ENCODE measurements around the gene NAA35.

DNA sequence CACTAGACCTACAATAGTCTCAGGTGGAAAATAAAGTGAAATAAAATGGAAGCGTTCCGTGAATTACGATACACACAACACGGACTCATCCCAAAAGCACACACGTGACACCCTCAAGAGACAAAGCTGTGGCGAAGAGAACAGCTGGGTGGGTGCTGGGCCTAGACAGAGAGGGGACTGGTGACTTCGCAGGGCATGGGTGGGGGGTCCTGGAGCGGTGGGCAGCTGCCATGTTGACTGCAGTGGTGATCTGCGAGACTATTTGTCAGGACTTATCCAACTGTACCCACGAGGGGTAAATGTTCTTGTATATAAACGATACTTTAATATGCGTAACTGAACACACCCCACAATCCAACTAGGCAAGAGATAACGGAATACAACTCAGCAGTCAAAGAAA, 106.4 kb downstream of the NAA35 start:
- TF ChIP-seq, protein P1, sequence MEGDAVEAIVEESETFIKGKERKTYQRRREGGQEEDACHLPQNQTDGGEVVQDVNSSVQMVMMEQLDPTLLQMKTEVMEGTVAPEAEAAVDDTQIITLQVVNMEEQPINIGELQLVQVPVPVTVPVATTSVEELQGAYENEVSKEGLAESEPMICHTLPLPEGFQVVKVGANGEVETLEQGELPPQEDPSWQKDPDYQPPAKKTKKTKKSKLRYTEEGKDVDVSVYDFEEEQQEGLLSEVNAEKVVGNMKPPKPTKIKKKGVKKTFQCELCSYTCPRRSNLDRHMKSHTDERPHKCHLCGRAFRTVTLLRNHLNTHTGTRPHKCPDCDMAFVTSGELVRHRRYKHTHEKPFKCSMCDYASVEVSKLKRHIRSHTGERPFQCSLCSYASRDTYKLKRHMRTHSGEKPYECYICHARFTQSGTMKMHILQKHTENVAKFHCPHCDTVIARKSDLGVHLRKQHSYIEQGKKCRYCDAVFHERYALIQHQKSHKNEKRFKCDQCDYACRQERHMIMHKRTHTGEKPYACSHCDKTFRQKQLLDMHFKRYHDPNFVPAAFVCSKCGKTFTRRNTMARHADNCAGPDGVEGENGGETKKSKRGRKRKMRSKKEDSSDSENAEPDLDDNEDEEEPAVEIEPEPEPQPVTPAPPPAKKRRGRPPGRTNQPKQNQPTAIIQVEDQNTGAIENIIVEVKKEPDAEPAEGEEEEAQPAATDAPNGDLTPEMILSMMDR (IDR thresholded peaks at IDR 0.05; ENCODE audit: insufficient read depth, low read length) = no peak
- TF ChIP-seq SPI1 (IDR thresholded peaks at IDR 0.05; ENCODE audit: borderline replicate concordance, low read depth) (no peak), POLR2AphosphoS5 (IDR thresholded peaks at IDR 0.05; ENCODE audit: low read depth) (no peak), GABPA (IDR thresholded peaks at IDR 0.05; ENCODE audit: low read depth) (no peak)

All from HL-60 (cell line).